ENCODE data around the gene MBP. TPM values are rescaled to one million over a fixed set of nuclear protein-coding genes. Genes with fewer than 3 reads are reported as not detected.

Gene MBP
- total RNA-seq, 1 donor from 2014 or later, result 14.5 TPM

DNA sequence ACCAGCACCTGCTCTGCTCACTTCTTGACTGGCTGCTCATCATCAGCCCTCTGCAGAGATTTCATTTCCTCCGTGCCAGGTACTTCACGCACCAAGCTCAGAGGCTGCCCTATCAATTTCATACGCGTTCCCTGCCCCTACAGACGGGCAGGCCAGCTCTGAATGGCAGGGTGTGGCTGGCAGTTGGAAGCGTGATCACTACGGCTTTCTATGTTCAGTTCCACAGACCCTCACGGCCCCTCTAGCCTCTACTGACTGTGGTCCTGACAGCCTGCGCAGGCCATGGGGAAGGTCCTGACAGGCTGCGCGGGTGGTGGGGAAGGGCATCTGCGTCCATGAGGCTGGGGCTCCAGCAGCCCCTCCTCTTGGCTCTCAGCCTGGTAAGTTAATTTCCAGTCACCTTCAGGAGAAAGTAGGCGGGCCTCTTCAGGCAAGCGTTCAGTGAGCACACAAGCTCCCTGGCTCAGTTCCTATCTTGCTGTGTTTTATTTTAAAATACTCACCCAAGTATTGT is 155.4 kb downstream of the MBP start:
- peak; percentile 53 for DNase-seq (ENCODE audit: extremely low spot score, unreplicated experiment)
- TF ChIP-seq, protein P1, sequence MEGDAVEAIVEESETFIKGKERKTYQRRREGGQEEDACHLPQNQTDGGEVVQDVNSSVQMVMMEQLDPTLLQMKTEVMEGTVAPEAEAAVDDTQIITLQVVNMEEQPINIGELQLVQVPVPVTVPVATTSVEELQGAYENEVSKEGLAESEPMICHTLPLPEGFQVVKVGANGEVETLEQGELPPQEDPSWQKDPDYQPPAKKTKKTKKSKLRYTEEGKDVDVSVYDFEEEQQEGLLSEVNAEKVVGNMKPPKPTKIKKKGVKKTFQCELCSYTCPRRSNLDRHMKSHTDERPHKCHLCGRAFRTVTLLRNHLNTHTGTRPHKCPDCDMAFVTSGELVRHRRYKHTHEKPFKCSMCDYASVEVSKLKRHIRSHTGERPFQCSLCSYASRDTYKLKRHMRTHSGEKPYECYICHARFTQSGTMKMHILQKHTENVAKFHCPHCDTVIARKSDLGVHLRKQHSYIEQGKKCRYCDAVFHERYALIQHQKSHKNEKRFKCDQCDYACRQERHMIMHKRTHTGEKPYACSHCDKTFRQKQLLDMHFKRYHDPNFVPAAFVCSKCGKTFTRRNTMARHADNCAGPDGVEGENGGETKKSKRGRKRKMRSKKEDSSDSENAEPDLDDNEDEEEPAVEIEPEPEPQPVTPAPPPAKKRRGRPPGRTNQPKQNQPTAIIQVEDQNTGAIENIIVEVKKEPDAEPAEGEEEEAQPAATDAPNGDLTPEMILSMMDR (conservative IDR thresholded peaks at IDR 0.05), result no peak
- Mint-ChIP-seq H3K4me3 (no peak overlapping the region), H3K4me1 (ENCODE audit: unreplicated experiment) (peaks cover 31% of the 10 kb centered on the region), H3K27ac (no peak overlapping the region), H3K36me3 (peaks cover 10% of the 10 kb centered on the region), H3K9me3 (no peaks in the 10 kb centered on the region), H3K27me3 (no peaks in the 10 kb centered on the region)

DNA sequence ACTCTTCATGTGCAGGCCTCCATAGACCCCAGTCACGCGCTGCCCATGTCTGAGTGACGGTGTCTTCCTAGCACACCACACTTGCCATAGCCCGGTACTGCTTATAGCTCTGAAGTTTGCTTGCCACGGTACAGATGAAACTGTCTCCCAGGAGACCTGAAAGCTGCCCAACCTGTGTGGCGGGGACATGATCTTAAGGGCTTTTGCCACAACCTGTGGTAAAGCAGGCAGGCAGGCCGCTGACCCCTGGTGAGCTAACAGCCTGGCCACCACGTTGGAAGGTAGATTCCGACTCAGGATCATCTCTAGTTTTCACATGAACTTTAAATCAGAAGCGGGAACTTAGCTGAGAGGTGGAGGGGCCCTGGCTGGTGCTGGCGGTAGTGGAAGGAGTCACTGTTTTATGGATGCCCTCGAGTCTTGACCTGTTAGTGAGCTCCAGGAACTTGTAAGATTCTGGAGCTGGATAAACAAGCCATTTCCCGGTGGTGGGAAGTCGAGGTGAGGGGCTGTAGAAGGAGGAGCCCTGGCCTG is 156.9 kb downstream of the MBP start:
- peaks cover 6% of the 10 kb centered on the region for H3K36me3 Mint-ChIP-seq
- no peaks in the 10 kb centered on the region for H3K27me3 Mint-ChIP-seq
- no peaks in the 10 kb centered on the region for H3K9me3 Mint-ChIP-seq
- no peak for DNase-seq (ENCODE audit: extremely low spot score, unreplicated experiment)
- no peak overlapping the region for H3K4me3 Mint-ChIP-seq
- TF ChIP-seq, protein P1 (conservative IDR thresholded peaks at IDR 0.05), result no peak
- H3K27ac Mint-ChIP-seq, result no peak overlapping the region
- peaks cover 27% of the 10 kb centered on the region for H3K4me1 Mint-ChIP-seq (ENCODE audit: unreplicated experiment)

DNA sequence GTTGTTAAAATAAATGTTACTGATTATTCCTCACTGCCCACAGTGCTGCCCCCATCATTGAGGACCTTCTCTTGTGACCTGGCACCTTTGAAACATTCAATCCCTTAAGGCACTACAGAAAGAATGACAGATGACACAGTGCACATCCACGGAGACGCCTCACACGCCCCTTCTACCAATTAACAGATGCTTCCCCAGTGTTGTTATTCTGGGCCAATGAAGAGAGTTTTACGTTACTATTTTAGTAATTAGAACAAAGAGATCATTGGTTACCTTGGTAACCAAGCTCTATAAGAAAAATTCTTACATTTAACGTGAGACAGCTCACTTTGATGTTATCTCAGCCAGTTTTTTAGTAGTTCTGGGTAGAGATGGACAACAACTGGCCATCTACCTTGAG is 158.2 kb downstream of the MBP start:
- no peak for DNase-seq (ENCODE audit: extremely low spot score, unreplicated experiment)
- H3K4me3 Mint-ChIP-seq, result no peak overlapping the region
- no peaks in the 10 kb centered on the region for H3K9me3 Mint-ChIP-seq
- H3K27ac Mint-ChIP-seq, result peak overlapping the region; percentile 34
- H3K36me3 Mint-ChIP-seq, result peaks cover 6% of the 10 kb centered on the region
- TF ChIP-seq, protein P1 (conservative IDR thresholded peaks at IDR 0.05), result no peak
- peaks cover 22% of the 10 kb centered on the region for H3K4me1 Mint-ChIP-seq (ENCODE audit: unreplicated experiment)
- no peaks in the 10 kb centered on the region for H3K27me3 Mint-ChIP-seq

DNA sequence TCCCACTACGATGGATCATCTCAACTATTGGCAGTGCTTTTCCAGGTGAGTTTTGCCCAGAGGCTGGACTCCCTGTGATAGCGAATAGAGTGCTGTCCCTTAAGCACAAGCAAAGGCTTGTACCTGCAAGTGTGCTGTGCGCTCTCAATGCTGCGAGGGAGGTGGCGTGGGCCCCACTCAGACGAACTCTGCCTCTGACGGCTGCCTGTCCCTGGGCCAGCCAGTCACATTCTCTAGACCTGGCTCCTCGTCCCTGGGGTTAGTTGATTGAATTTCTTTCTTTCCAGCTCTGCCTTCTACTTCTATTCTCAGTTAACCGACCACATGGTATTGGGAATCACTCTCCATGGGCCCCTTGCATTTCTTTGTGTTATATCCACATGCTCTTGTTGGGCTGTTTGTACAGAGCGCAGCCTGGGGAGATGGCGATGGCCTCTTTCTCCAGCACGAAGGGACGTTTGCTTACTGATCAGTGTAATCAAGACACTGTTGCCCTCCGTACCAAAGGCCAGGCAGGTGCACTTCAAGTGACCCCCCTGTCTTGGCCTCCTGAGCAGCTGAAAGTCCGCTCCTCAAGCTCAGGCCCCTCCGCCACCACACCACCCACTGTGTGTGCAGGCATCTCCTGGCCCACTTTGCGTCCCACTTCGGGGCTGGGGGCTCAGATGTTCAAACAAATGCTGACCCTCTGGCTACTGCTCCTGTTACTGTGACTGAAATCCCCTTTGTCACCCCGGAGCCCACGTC is 158.9 kb downstream of the MBP start:
- Mint-ChIP-seq H3K27me3 (no peaks in the 10 kb centered on the region), H3K36me3 (peaks cover 11% of the 10 kb centered on the region), H3K4me3 (no peak overlapping the region), H3K27ac (peak overlapping the region; percentile 34), H3K9me3 (no peaks in the 10 kb centered on the region), H3K4me1 (ENCODE audit: unreplicated experiment) (peaks cover 22% of the 10 kb centered on the region)
- TF ChIP-seq, protein P1 (conservative IDR thresholded peaks at IDR 0.05), result no peak
- no peak for DNase-seq (ENCODE audit: extremely low spot score, unreplicated experiment)

DNA sequence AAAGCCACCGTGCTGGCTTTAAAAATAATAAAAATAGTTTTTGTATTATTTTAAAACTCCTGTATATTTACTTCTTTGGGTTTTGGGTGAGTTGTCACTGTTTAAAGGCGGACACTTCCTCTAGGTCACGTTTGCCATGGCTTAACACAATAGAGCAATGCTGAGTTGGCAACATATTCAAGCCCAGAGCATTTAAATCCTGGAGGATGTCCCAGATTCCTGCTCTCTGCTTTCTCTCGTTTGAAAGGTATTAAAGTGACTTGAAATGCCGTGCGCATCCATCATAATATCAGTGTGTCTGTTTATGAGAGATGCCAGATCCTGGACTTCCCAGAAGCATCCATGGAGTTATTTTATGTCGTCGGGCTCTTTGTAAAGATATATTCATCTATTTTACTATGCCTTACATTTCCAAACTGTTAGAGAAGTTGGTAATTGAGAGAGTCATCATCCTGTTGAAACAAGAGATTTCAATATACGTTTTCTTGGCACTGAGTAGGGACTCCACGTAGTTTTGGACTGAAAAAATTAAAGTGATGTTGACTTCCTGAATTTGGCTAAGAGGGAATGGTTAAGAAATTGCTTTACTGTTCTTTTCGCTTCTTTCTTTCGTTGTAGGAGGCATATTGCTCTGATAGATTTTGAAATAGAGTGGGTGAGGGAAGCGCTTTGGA is 159.6 kb downstream of the MBP start:
- no peak overlapping the region for H3K4me3 Mint-ChIP-seq
- no peaks in the 10 kb centered on the region for H3K27me3 Mint-ChIP-seq
- no peak overlapping the region for H3K27ac Mint-ChIP-seq
- peaks cover 18% of the 10 kb centered on the region for H3K4me1 Mint-ChIP-seq (ENCODE audit: unreplicated experiment)
- peaks cover 11% of the 10 kb centered on the region for H3K36me3 Mint-ChIP-seq
- DNase-seq (ENCODE audit: extremely low spot score, unreplicated experiment), result no peak
- TF ChIP-seq, protein P1 (conservative IDR thresholded peaks at IDR 0.05), result no peak
- H3K9me3 Mint-ChIP-seq, result no peaks in the 10 kb centered on the region
